Activated T-cell treated with anti-CD3 and anti-CD28 coated beads, Interleukin-2, amount 50 U/mL, for 4 hours (primary cell): Measurements from ENCODE around the gene ZDHHC8. TPM values are rescaled to one million over a fixed set of nuclear protein-coding genes. Genes with fewer than 3 reads are reported as not detected.

ENCODE experiments used
- ATAC-seq, 2 donors: fragments of 200-7000 bp; cut with Tn5 transposase; one replicate each; pipeline ENCODE4 v1.10.0; 2021
- DNase-seq: peaks from one replicate; pipeline ENCODE4 v3.0.0-alpha.2; 2020
- H3K27me3 Mint-ChIP-seq: one replicate; pipeline ENCODE4 v1.8.0; 2021; ENCODE audit warnings: low read depth, mixed read lengths
- H3K36me3 Mint-ChIP-seq: one replicate; pipeline ENCODE4 v1.8.0; 2022; ENCODE audit warnings: mixed read lengths; ENCODE audit not compliant: insufficient read depth
- H3K4me1 Mint-ChIP-seq: one replicate; pipeline ENCODE4 v1.8.0; 2021; ENCODE audit warnings: low read depth, mixed read lengths
- H3K4me3 Mint-ChIP-seq: one replicate; pipeline ENCODE4 v1.8.0; 2021; ENCODE audit warnings: mild to moderate bottlenecking, moderate library complexity, mixed read lengths
- H3K9me3 Mint-ChIP-seq: one replicate; pipeline ENCODE4 v1.8.0; 2021; ENCODE audit warnings: mixed read lengths
- total RNA-seq, 3 donors: library from RNA; stranded (reverse); gene quantifications; one replicate each; pipeline ENCODE4 v1.2.1, GENCODE V29; 2021

Gene ZDHHC8
- total RNA-seq, 3 donors from 2014 or later: 88.2 to 99.5 (median 89.5) TPM

DNA sequence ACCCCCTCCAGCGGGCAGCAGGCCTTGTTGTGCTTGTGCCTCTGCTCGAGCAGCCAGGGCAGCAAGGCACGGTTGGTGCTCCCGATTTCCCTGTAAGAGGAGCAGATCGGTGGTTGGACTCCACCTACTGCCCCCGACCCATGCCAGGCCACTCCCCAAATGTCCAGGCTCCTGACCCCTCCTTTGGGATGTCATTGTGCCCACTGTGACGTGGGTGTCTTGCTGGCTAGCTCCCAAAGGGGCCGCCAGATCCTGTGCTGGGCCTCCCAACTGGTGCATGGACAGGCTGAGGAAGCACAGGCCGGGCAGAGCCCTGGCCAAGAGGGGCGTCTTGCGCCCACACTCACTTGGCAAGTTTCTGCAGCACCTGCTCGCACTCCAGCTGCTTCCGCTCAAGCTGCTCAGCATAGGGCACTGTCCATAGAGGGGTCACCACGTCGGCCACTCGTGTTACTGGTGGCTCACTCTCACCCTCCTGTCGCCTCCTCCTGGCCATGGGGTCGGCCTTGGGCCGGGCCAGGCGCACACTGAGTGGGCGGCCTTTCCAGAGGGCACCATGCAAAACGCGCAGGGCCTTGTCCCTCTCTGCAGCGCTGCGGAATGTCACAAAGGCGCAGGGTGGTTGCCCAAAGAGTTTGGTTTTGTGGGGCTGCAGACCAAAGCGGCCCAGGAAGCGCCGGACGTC is 15.8 kb upstream of the ZDHHC8 start, which contains the start of gene RANBP1:
TSS of gene RANBP1 (plus strand) at position 414 of the 685 bp plus-strand sequence. CDS start at position 495, 81 bp downstream.
- no peak for DNase-seq
- H3K4me3 Mint-ChIP-seq: peak within 1 kb of the TSS; percentile 88
- peaks cover 33% of the 10 kb centered on the region for H3K4me1 Mint-ChIP-seq
- no peak for ATAC-seq
- H3K36me3 Mint-ChIP-seq: peaks cover 17% of the 10 kb centered on the region
- no peaks in the 10 kb centered on the region for H3K9me3 Mint-ChIP-seq
- H3K27me3 Mint-ChIP-seq: no peaks in the 10 kb centered on the region

DNA sequence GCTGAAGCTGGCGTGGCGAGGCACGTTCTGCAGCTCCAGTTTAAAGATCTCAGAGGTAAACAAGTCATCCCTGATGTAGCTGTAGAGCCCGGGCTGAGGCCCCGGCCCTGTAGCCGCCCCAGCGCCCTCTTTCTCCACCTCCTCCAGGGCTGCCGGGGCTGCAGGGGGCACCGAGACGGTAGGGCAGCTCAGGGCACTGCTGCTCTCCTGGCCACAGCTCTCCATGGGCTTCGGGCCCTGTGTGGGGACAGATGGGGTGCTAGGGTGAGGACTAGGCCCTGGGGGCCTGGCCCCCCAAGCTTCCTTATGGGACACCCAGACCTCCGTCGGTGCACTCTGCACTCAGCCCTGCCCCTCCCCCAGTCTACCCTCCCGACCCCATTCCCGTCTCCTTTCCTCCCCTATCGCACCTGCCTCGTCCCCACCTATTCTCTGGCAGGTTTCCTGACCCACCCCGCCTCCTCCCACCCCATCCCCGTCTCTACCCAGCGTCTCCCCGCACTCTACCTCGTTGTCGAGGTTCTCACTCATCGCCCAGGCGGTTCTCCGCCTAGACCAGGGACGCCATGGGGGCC is 15.1 kb upstream of the ZDHHC8 start:
- H3K9me3 Mint-ChIP-seq: no peaks in the 10 kb centered on the region
- H3K4me1 Mint-ChIP-seq: peaks cover 35% of the 10 kb centered on the region
- ATAC-seq (no peak), DNase-seq (no peak)
- H3K27me3 Mint-ChIP-seq: no peaks in the 10 kb centered on the region
- peak overlapping the region; percentile 88 for H3K4me3 Mint-ChIP-seq
- peaks cover 15% of the 10 kb centered on the region for H3K36me3 Mint-ChIP-seq

DNA sequence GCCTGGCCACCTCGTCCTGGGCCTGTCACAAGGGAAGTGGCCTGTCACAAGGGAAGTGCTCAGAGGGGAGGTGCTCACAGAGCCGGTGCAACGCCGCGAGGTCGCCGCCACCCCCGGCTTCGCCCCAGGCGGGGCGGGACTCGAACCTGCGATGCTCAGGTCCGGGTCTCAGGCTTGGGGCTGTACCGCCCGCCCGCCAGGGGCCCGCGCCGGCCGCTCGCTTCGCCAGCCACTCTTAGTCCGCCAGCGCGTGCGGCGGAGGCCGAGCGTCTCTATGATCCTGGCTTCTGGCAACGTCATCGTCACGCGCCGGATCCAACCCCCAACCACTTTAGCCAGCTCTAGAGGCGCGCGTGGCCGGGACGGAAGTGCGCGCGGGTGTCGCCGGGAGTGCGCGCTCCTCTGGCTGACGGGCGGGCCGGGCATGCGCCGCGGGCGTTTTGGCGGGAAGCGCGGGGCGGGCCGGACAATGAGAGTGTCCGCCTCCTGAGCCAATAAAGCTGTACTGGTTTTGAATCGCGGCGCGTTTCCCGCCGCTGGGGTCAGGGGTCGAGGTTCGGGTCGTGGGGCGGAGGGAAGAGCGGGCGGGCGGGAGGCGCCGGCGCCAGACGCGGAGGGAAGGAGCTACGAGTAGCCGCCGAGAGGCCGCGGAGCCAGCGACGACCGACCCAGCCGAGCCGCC is 14.5 kb upstream of the ZDHHC8 start, which contains the start of gene TRMT2A:
TSS of gene TRMT2A (minus strand) at position 276 of the 682 bp plus-strand sequence. CDS start 320 bp downstream, outside the sequence.
- ATAC-seq: peak; percentile 79 to 81
- peak within 1 kb of the TSS; percentile 91 for H3K4me3 Mint-ChIP-seq
- no peaks in the 10 kb centered on the region for H3K9me3 Mint-ChIP-seq
- peaks cover 18% of the 10 kb centered on the region for H3K36me3 Mint-ChIP-seq
- H3K27me3 Mint-ChIP-seq: no peaks in the 10 kb centered on the region
- H3K4me1 Mint-ChIP-seq: peaks cover 36% of the 10 kb centered on the region
- DNase-seq: peak; percentile 95

DNA sequence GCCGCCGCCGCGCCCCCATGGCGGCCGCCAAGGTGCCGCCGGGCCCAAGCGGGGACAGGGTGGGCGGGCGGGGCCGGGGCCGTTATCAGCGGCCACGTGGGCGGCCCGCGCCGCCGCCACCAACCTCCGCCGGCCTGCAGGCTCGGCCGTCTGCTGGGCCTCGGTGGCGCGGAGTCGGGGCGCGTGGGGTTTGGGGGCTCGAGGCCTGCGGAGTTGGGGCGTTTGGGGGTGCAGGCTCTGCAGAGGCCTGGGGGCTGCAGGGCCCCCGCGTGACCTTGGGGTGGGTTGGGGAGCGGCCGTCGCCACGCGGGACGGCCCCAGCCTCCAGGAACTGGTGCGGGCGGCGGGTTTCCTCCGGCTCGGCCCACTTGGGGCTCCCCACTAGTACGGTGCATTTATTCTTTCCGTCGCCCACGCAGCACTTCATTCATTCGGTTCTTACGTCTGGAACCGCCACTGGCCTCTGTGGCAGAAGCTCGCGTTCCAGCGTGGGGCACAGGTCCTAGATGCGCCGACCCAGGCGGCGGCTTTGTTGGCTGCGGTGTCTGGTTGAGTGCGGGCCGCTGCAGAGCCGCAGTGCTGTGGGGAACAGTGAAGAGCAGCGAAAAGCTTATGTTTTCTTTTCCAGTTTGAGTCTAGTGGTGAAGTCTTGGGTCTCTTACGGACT is 13.8 kb upstream of the ZDHHC8 start:
- DNase-seq (peak; percentile 74), ATAC-seq (peak; percentile 45 to 51)
- peaks cover 39% of the 10 kb centered on the region for H3K4me1 Mint-ChIP-seq
- H3K9me3 Mint-ChIP-seq: no peaks in the 10 kb centered on the region
- H3K36me3 Mint-ChIP-seq: peaks cover 21% of the 10 kb centered on the region
- H3K27me3 Mint-ChIP-seq: no peaks in the 10 kb centered on the region
- H3K4me3 Mint-ChIP-seq: peak overlapping the region; percentile 91

DNA sequence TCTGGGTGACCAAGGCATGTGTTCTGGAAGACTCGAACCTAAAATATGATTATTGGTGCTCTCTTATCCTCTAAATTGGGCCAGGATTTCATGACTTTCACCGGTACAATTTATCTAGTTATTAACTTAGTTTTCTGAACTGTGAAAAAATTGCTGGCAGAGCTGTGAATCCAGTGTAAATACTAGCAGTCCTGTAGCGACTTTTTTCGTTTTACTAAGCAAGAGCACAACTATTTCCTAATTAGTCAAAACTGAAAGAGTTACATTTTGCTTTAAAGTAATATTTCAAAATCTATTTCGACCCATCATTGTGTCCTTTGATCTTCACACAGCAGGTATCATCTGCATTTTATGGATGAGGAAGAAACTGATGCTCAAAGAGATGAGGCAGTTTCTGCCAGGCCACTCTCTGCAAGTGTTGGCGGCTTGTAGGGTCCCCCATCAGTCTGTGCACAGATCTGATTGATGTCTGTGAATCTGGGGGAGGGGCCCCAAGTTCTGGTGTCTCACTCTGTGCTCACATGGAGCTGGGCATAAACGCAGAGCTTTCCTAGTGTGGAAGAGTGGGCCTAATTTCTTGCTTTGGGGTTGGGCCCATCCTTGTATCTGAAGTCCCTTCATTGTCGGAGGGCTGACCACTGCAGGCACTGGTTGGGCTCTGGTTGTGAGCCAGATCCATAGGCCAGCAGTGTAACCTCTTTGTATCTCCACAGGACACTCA is 13.1 kb upstream of the ZDHHC8 start:
- ATAC-seq: no peak
- peaks cover 39% of the 10 kb centered on the region for H3K4me1 Mint-ChIP-seq
- no peak for DNase-seq
- H3K9me3 Mint-ChIP-seq: no peaks in the 10 kb centered on the region
- H3K27me3 Mint-ChIP-seq: no peaks in the 10 kb centered on the region
- peaks cover 21% of the 10 kb centered on the region for H3K36me3 Mint-ChIP-seq
- H3K4me3 Mint-ChIP-seq: peak overlapping the region; percentile 91

DNA sequence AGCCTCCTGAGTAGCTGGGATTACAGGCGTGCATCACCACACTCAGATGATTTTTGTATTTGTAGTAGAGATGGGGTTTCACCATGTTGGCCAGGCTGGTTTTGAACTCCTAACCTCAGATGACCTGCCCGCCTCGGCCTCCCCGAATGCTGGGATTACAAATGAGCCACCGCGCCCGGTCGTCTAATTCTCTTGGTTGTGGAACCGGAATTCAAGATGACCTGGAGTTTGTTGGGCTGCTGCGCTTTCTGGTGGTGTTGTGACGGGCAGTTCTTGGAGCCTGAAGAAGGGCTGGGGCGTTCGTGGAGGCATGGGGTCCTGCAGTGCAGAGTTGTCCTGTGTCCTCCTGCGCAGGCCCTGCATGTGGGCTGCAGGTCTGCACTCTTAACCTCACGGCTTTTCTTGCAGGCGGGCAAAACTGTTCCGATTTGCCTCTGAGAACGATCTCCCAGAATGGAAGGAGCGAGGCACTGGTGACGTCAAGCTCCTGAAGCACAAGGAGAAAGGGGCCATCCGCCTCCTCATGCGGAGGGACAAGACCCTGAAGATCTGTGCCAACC is 9.7 kb upstream of the ZDHHC8 start:
- DNase-seq (no peak), ATAC-seq (no peak)
- peaks cover 33% of the 10 kb centered on the region for H3K4me1 Mint-ChIP-seq

DNA sequence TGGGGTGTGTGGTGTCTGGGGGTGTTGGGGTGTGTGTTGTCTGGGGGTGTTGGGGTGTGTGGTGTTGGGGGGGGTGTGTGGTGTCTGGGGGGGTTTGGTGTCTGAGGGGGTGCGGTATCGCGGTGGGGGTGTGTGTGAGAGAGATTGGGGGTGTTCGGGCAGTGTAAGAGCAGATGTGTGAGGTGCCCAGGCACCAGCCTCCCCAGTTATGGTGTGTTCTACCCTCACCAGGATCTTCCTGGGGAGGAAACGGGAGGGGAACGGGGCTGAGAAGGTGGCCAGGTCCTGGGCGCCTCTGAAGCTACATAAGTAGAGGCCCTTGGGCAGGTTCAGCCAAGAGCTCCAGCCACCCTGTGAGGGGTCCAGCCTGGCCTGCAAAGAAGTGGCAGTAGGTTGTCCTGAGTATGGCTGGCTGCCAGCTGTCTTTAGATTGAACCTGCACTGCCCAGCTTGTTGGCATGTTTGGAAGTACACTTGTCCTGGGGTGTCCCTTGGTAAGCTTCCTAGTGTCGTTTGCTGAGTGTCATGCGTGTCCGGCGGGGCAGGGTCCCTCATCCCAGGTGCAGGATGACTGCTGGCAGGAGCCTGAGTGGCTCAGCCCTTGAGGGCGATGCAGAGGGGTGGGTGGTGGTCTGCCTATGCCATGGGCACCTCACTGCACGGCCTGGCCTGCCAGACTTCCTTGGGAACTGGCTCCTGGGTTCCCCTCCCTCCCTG is 8.1 kb upstream of the ZDHHC8 start:
- Mint-ChIP-seq H3K27me3 (no peaks in the 10 kb centered on the region), H3K36me3 (peaks cover 30% of the 10 kb centered on the region), H3K9me3 (no peaks in the 10 kb centered on the region), H3K4me1 (peaks cover 33% of the 10 kb centered on the region), H3K4me3 (no peak overlapping the region)
- DNase-seq (no peak), ATAC-seq (no peak)

More for the DNA sequence above, 9.7 kb upstream of the ZDHHC8 start:
- Mint-ChIP-seq H3K36me3 (peaks cover 25% of the 10 kb centered on the region), H3K27me3 (no peaks in the 10 kb centered on the region), H3K4me3 (no peak overlapping the region), H3K9me3 (no peaks in the 10 kb centered on the region)

DNA sequence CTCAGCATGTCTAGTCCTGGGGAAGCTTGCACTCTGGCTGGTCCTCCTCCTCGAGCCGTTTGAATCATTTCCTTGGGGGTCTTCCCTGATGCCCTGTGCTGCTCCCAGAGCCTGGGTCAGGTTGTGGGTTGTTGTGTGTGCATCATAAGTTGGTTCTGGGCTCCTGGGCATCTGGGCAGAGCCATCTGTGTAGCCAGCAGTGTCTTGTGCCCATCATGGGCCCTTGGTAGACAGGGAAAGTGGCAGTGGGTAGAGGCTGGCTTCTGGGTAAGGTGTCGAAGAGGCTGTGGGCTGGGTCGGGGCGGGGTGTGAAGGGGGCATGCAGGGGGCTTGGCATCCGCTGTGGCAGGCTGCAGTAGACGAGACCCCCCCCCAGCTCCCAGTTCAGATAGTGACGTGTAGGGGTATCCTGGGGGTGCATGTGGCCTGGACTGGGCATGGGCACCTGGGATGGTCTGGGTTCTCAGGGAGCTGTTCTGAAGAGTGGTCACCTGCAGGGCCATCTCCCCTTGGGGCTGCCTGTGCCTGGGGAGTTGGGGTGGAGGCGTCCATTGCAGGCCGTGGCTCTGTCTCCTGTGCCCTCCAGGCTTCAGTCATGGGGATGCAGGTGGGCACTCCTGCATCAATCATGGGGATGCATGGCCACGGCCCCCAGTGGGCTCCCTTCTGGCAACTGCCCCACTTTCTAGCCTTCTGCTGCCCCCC is 7.4 kb upstream of the ZDHHC8 start:
- Mint-ChIP-seq H3K4me3 (no peak overlapping the region), H3K27me3 (no peaks in the 10 kb centered on the region), H3K9me3 (no peaks in the 10 kb centered on the region), H3K36me3 (peaks cover 27% of the 10 kb centered on the region), H3K4me1 (peaks cover 31% of the 10 kb centered on the region)
- ATAC-seq (no peak), DNase-seq (no peak)

DNA sequence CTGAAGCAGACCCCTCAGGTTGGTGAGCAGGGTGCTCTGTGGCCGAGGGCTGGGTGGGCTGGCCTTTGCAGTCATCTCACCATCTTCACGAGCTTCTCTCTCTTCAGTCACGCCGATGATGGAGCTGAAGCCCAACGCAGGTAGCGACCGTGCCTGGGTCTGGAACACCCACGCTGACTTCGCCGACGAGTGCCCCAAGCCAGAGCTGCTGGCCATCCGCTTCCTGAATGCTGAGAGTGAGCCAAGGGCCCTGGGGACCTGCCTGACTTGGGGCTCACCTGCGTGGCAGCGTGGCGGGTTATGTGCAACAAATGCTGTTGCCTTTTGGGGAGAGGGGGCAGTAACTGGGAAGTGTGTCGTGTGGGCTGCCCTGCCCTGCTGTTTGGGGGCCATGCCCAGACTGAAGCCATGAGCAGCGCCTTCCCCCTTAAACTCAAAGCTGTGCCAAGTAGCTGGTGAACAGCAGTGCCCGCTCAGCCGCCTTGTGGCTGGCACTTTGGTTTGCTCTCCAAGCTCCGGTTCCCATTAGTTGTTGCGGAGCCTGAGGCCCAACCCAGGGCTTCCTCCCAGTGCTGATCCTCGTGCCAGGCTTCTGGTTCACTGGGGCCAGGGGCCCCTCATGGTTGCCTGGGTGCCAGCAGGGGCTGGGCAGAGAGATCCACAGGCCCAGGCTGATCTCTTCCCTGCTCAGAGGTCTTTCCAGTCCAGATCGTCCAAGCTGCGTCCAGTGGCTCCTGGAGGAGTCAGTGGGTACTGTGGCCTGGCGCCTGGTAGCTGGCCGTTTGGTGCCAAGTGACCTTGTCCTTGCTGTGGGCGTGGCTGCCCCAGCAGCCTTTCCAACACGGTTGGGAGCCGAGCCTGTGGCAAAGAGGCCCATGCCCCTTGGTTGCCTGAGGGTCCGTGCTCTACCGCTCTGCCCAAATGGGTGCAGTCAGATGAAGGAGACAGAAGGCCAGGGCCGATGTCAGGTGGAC is 6.1 kb upstream of the ZDHHC8 start:
- DNase-seq: no peak
- peaks cover 22% of the 10 kb centered on the region for H3K36me3 Mint-ChIP-seq

DNA sequence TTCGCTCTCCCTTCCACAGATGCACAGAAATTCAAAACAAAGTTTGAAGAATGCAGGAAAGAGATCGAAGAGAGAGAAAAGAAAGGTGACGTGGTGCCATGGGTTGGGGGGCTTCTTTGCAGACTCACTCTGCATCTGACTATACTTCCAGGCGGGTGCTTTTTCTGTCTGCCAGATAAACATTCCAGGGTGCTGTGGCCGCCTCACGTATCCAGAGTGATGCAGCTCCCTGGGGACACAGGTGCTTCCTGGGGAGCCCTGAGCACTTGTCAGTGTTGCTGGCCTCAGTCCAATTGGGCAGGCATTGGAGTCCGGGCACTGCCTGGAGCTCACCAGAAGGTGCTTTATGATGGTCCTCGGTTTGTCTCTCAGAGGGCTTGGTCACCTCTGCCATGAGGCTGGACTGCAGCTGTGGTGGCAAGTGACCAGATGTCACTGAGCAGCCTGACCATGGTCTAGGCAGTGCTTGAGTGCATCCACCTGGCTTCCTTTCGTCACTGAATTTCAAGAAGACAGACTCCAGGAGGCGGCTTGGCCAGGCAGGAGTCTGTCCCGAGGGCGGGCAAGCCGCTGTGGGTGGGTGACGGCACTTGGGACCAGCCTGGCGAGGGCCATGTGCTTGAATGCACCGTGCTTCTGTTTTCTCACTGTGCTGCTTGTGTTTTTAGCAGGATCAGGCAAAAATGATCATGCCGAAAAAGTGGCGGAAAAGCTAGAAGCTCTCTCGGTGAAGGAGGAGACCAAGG is 5.1 kb upstream of the ZDHHC8 start:
- DNase-seq: no peak
- H3K27me3 Mint-ChIP-seq: no peaks in the 10 kb centered on the region
- ATAC-seq: no peak
- H3K4me3 Mint-ChIP-seq: no peak overlapping the region
- peaks cover 21% of the 10 kb centered on the region for H3K36me3 Mint-ChIP-seq
- H3K9me3 Mint-ChIP-seq: no peaks in the 10 kb centered on the region
- peaks cover 20% of the 10 kb centered on the region for H3K4me1 Mint-ChIP-seq

More for the DNA sequence above, 6.1 kb upstream of the ZDHHC8 start:
- no peaks in the 10 kb centered on the region for H3K9me3 Mint-ChIP-seq
- no peaks in the 10 kb centered on the region for H3K27me3 Mint-ChIP-seq
- no peak for ATAC-seq
- peaks cover 23% of the 10 kb centered on the region for H3K4me1 Mint-ChIP-seq
- H3K4me3 Mint-ChIP-seq: no peak overlapping the region

DNA sequence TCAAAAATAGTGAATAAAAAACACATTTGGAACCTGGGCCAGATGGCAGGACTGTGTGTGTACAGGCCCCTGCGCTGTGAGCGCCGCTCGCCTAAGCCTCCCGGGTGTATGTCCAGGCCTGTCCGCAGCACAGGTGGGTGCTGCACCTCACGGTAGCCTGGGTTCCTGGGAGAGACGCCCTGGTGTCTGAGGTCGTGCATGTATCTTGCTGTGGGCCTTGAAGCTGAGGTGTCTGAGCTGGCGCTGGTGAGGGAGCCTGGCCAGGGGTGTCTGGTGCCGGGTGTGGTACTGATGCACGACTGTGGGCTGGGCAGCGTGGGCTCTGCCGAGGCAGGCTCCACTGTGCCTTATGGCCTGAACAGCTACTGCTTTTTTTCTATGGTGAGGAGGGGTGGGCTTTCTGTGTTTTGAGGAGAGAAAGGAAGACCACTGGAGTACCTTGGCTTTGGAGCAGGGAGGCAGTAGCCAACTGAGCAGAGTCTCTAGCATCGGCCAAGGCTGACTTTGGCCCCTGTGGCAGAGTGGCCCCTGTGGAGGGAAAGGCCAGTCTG is 4.2 kb upstream of the ZDHHC8 start:
- Mint-ChIP-seq H3K4me3 (no peak overlapping the region), H3K9me3 (no peaks in the 10 kb centered on the region), H3K27me3 (no peaks in the 10 kb centered on the region), H3K4me1 (peaks cover 12% of the 10 kb centered on the region), H3K36me3 (peaks cover 15% of the 10 kb centered on the region)
- ATAC-seq (no peak), DNase-seq (no peak)
